ENCODE measurements around the gene DLX4. TPM values are rescaled to one million over a fixed set of nuclear protein-coding genes. Genes with fewer than 3 reads are reported as not detected.

DLX4 gene
- total RNA-seq, 1 experiment from 2014 or later = 2.5 TPM

DNA sequence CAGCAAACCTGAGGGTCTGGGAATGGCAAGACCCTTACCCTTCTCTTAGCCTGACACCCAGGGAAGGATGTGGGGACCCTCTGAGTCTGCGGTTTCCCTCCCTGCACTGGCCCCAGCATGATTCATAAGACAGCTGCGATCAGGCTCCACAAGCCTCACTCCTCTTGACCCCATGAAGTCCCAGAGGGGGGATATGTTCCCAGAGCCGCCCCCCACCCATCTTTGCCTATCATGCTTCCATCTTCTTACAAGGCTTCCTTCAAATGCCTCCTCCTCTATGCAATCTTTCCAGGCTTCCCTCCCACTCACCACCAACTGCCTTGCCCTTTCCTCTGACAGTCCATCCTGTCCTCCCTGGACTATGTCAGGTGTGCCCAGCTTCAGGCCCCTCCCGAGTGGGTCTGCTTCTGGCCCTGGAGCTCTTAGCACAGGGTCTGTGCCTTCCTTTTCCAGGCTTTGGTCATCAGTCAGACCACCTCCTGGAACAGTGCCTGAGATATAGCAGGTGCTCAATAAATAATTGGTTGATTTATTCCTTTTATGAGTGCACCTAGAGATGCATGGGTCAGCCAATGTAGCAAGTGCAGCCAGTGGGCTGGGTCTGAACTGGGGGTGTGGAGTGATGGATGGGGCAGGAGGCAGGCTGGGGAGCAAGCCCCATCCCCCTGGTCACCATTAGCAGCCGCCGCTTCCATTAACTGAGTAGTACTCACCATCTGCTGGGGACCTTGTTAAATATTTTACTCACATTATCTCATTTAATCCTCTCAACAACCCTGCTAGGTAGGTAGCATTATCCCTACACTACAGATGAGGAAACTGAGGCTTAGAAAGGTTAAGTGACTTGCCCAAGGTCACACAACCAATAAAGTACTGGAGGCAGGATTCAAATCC is 17.7 kb downstream of the DLX4 start:
- no peak overlapping the region for H3K4ac ChIP-seq (ENCODE audit: low read depth, low read length)
- H3K4me1 ChIP-seq (ENCODE audit: insufficient read depth, low read length) = no peaks in the 10 kb centered on the region
- H2BK120ac ChIP-seq (ENCODE audit: low read depth, low read length, poor library complexity, severe bottlenecking) = no peak overlapping the region
- Mint-ChIP-seq H3K27me3 (ENCODE audit: low read depth) (peaks cover 98% of the 10 kb centered on the region), H3K4me1 (peaks cover 7 to 45% of the 10 kb centered on the region in 2 experiments), H3K27ac (peak overlapping the region in 1 of 3 experiments; percentile 72; a peak in 1 of 7 replicates), H3K9me3 (peaks cover 0 to 3% of the 10 kb centered on the region in 2 experiments; a peak in 1 of 5 replicates), H3K4me3 (peak overlapping the region in 1 of 2 experiments; percentile 47; a peak in 1 of 5 replicates), H3K36me3 (ENCODE audit: insufficient read depth in 1 of 3, low read depth in 3 of 3) (no peaks in the 10 kb centered on the region)
- no peak overlapping the region for H2BK20ac ChIP-seq (ENCODE audit: low read depth, low read length, poor library complexity, severe bottlenecking)
- no peak overlapping the region for H3K14ac ChIP-seq (ENCODE audit: insufficient read depth, low read length)
- no peak overlapping the region for H4K5ac ChIP-seq (ENCODE audit: insufficient read length, low read depth, low read length)
- no peak overlapping the region for H4K8ac ChIP-seq (replicated peaks; ENCODE audit: insufficient read length, low read depth, low read length)
- H2AK5ac ChIP-seq (ENCODE audit: insufficient read length, low read length) = no peak overlapping the region
- H2BK12ac ChIP-seq (ENCODE audit: insufficient read length, low read depth, low read length) = no peak overlapping the region
- H4K91ac ChIP-seq (ENCODE audit: insufficient read length, low read depth, low read length) = no peak overlapping the region
- no peaks in the 10 kb centered on the region for H4K20me1 ChIP-seq (ENCODE audit: control insufficient read depth, insufficient read depth, insufficient read length)
- no peak overlapping the region for H2BK15ac ChIP-seq (ENCODE audit: low read depth, low read length)
- H3K79me2 ChIP-seq (ENCODE audit: insufficient read depth, low read length) = no peaks in the 10 kb centered on the region
- TF ChIP-seq, protein P1, sequence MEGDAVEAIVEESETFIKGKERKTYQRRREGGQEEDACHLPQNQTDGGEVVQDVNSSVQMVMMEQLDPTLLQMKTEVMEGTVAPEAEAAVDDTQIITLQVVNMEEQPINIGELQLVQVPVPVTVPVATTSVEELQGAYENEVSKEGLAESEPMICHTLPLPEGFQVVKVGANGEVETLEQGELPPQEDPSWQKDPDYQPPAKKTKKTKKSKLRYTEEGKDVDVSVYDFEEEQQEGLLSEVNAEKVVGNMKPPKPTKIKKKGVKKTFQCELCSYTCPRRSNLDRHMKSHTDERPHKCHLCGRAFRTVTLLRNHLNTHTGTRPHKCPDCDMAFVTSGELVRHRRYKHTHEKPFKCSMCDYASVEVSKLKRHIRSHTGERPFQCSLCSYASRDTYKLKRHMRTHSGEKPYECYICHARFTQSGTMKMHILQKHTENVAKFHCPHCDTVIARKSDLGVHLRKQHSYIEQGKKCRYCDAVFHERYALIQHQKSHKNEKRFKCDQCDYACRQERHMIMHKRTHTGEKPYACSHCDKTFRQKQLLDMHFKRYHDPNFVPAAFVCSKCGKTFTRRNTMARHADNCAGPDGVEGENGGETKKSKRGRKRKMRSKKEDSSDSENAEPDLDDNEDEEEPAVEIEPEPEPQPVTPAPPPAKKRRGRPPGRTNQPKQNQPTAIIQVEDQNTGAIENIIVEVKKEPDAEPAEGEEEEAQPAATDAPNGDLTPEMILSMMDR (conservative IDR thresholded peaks at IDR 0.05) = no peak
- DNase-seq = peak; percentile 23
- H3K23ac ChIP-seq (ENCODE audit: insufficient read length, low read depth, low read length) = no peak overlapping the region
- H3T11ph ChIP-seq (ENCODE audit: low read length) = no peak overlapping the region
- no peaks in the 10 kb centered on the region for H3K9me3 ChIP-seq (ENCODE audit: control insufficient read depth, low read depth, low read length)
- H3K27ac ChIP-seq (ENCODE audit: insufficient read length, low read depth, low read length) = no peak overlapping the region
- H2BK5ac ChIP-seq (ENCODE audit: insufficient read length, low read length) = no peak overlapping the region
- H3K56ac ChIP-seq (ENCODE audit: insufficient read length, low read depth, low read length) = no peak overlapping the region
- no peak overlapping the region for H3K9ac ChIP-seq (ENCODE audit: extremely low read depth, insufficient read length, low read length)
- H3K79me1 ChIP-seq (ENCODE audit: insufficient read depth, low read depth, low read length, poor library complexity, severe bottlenecking) = no peaks in the 10 kb centered on the region
- WGBS (ENCODE audit: extremely low coverage, insufficient read length, low lambda C conversion rate) = no CpG with 5 or more reads among the region's 6 CpGs
- no peaks in the 10 kb centered on the region for H3K23me2 ChIP-seq (ENCODE audit: insufficient read length, low read depth, low read length, poor library complexity, severe bottlenecking)
- no peak overlapping the region for H3K18ac ChIP-seq (ENCODE audit: insufficient read length, low read depth, low read length)
- no peak overlapping the region for H3K4me2 ChIP-seq (ENCODE audit: insufficient read depth, insufficient read length, low read length)
- H2AFZ ChIP-seq (ENCODE audit: low read length) = no peak overlapping the region
- H3K27me3 ChIP-seq (ENCODE audit: insufficient read depth, low read length) = peaks cover 20% of the 10 kb centered on the region; the same call in 1 of the 2 replicates

Measured in H9 (cell line).